Right atrium auricular region (tissue), 2 donors: ENCODE measurements around the gene AKR1C2. TPM values are rescaled to one million over a fixed set of nuclear protein-coding genes. Genes with fewer than 3 reads are reported as not detected.
"Not testable (repeated sequence)": the region's sequence is repeated elsewhere in the genome, so short reads cannot be mapped to it uniquely, and the experiment has no call there.

Experiments used
- DNase-seq: peaks from one replicate; pipeline ENCODE4 v3.0.0-alpha.2; 2019; ENCODE audit warnings: low spot score
- H3K27ac ChIP-seq, 2 donors: fragments of 200-600 bp; sonication (generic); 1 replicate in 1 of 2; 2 replicates in 1 of 2; pipeline ENCODE4 v1.5.1; 2016 to 2019
- H3K27me3 ChIP-seq, 2 donors: fragments of 200-600 bp; sonication (generic); one replicate each; pipeline versions ENCODE4 v1.5.1 to v1.6.0; 2017 to 2019
- H3K36me3 ChIP-seq: fragments of 200-600 bp; sonication (generic); one replicate; pipeline ENCODE4 v1.5.1; 2016
- H3K4me1 ChIP-seq, 2 donors: fragments of 200-600 bp; sonication (generic); one replicate each; pipeline versions ENCODE4 v1.5.1 to v1.6.0; 2017 to 2019
- H3K4me3 ChIP-seq, 2 donors: fragments of 200-600 bp; sonication (generic); 1 replicate in 1 of 2; 2 replicates in 1 of 2; pipeline ENCODE4 v1.5.1; 2017 to 2019; ENCODE audit warnings: mild to moderate bottlenecking in 1 of 2, moderate library complexity in 1 of 2
- H3K9me3 ChIP-seq, 2 donors: fragments of 200-600 bp; sonication (generic); one replicate each; pipeline ENCODE4 v1.5.1; 2019
- CTCF ChIP-seq, 2 donors: fragments of 200-600 bp; sonication (generic); IDR thresholded peaks; one replicate each; pipeline ENCODE4 v1.5.1; 2019; ENCODE audit warnings: antibody characterized with exemption in 2 of 2
- total RNA-seq, 2 donors: library from RNA; depleted of rRNA; stranded (reverse); fragments of >200 nt; gene quantifications; one replicate each; pipeline ENCODE4 v1.1.0, GENCODE V29; 2016

Gene AKR1C2
- total RNA-seq, 2 donors from 2014 or later = 23.6 to 47.0 TPM

- Histone ChIP-seq H3K4me3 (no peak overlapping the region), H3K36me3 (no peaks in the 10 kb centered on the region), H3K9me3 (no peaks in the 10 kb centered on the region), H3K4me1 (peaks cover 0 to 10% of the 10 kb centered on the region in 2 donors), H3K27me3 (no peaks in the 10 kb centered on the region), H3K27ac (no peak overlapping the region)
- no peak for TF ChIP-seq CTCF (IDR thresholded peaks at IDR 0.05)
- no peak for DNase-seq
These were observed 11.3 kb upstream of the AKR1C2 start for GRCh38 chr10:5014936-5015335.

- H3K4me1 ChIP-seq, H3K27me3 ChIP-seq, H3K9me3 ChIP-seq, H3K27ac ChIP-seq, H3K36me3 ChIP-seq, DNase-seq, H3K4me3 ChIP-seq: not testable (repeated sequence)
These were observed 10.7 kb upstream of the AKR1C2 start for GRCh38 chr10:5014200-5014910.

GRCh38 chr10:5013385-5013784, 9.7 kb upstream of the AKR1C2 start:
- no peaks in the 10 kb centered on the region for H3K27me3 ChIP-seq
- no peak overlapping the region for H3K27ac ChIP-seq
- H3K36me3 ChIP-seq = no peaks in the 10 kb centered on the region
- H3K4me1 ChIP-seq = no peaks in the 10 kb centered on the region
- DNase-seq = no peak
- TF ChIP-seq CTCF (IDR thresholded peaks at IDR 0.05) = no peak
- no peaks in the 10 kb centered on the region for H3K9me3 ChIP-seq
- H3K4me3 ChIP-seq = no peak overlapping the region

- no peak for TF ChIP-seq CTCF (IDR thresholded peaks at IDR 0.05)
These were observed 8.9 kb upstream of the AKR1C2 start for GRCh38 chr10:5012595-5012994.

GRCh38 chr10:5011392-5011791, 7.7 kb upstream of the AKR1C2 start:
- not testable (repeated sequence) for H3K4me3 ChIP-seq, H3K27me3 ChIP-seq, H3K4me1 ChIP-seq, H3K9me3 ChIP-seq, H3K36me3 ChIP-seq, H3K27ac ChIP-seq, DNase-seq

More at GRCh38 chr10:5012595-5012994, 8.9 kb upstream of the AKR1C2 start:
- Histone ChIP-seq H3K27ac (no peak overlapping the region), H3K27me3 (no peaks in the 10 kb centered on the region), H3K36me3 (no peaks in the 10 kb centered on the region), H3K4me1 (no peaks in the 10 kb centered on the region), H3K9me3 (no peaks in the 10 kb centered on the region), H3K4me3 (no peak overlapping the region)
- DNase-seq = no peak

- H3K4me1 ChIP-seq, H3K4me3 ChIP-seq, H3K27ac ChIP-seq, DNase-seq, H3K9me3 ChIP-seq, H3K27me3 ChIP-seq, H3K36me3 ChIP-seq: not testable (repeated sequence)
These were observed 6.4 kb upstream of the AKR1C2 start for GRCh38 chr10:5010043-5010442.

- not testable (repeated sequence) for H3K4me3 ChIP-seq, DNase-seq, H3K36me3 ChIP-seq, H3K4me1 ChIP-seq, H3K9me3 ChIP-seq, H3K27ac ChIP-seq, H3K27me3 ChIP-seq
These were observed 5.3 kb upstream of the AKR1C2 start for GRCh38 chr10:5008857-5009548.

- not testable (repeated sequence) for H3K27ac ChIP-seq, H3K9me3 ChIP-seq, DNase-seq, H3K36me3 ChIP-seq, H3K4me1 ChIP-seq, H3K27me3 ChIP-seq, H3K4me3 ChIP-seq
These were observed 844 bp upstream of the AKR1C2 start for GRCh38 chr10:5004501-5004900.

GRCh38 chr10:5004030-5004385, 351 bp upstream of the AKR1C2 start:
- not testable (repeated sequence) for H3K9me3 ChIP-seq, DNase-seq, H3K27ac ChIP-seq, H3K4me1 ChIP-seq, H3K4me3 ChIP-seq, H3K27me3 ChIP-seq, H3K36me3 ChIP-seq
